ENCODE measurements around the gene MAOB.

MAOB gene

GRCh38 chrX:43756076-43756475 lies 126.2 kb downstream of the MAOB start:
- DNase-seq (no peak), ATAC-seq (replicated peaks) (no peak)
- Mint-ChIP-seq H3K27me3 (peaks cover 0 to 11% of the 10 kb centered on the region in 2 donors), H3K27ac (no peak overlapping the region), H3K4me1 (no peaks in the 10 kb centered on the region), H3K36me3 (no peaks in the 10 kb centered on the region), H3K4me3 (no peak overlapping the region), H3K9me3 (no peaks in the 10 kb centered on the region)

- Mint-ChIP-seq H3K27me3 (peaks cover 0 to 15% of the 10 kb centered on the region in 2 donors), H3K4me3 (no peak overlapping the region), H3K27ac (no peak overlapping the region), H3K4me1 (peaks cover 1 to 8% of the 10 kb centered on the region in 2 donors), H3K36me3 (no peaks in the 10 kb centered on the region), H3K9me3 (no peaks in the 10 kb centered on the region)
- DNase-seq: no peak
- ATAC-seq (replicated peaks): no peak
Measured at GRCh38 chrX:43753637-43754036, 128.6 kb downstream of the MAOB start.

GRCh38 chrX:43750248-43750676 lies 132.0 kb downstream of the MAOB start:
- no peak overlapping the region for H3K27ac Mint-ChIP-seq
- H3K36me3 Mint-ChIP-seq: no peaks in the 10 kb centered on the region
- peak; percentile 32 for DNase-seq
- peaks cover 1 to 8% of the 10 kb centered on the region in 2 donors for H3K4me1 Mint-ChIP-seq
- H3K4me3 Mint-ChIP-seq: no peak overlapping the region
- no peaks in the 10 kb centered on the region for H3K9me3 Mint-ChIP-seq
- peaks cover 0 to 12% of the 10 kb centered on the region in 2 donors for H3K27me3 Mint-ChIP-seq
- peak; percentile 88 to 93 for ATAC-seq (replicated peaks)

GRCh38 chrX:43747476-43747875 lies 134.8 kb downstream of the MAOB start:
- peaks cover 1 to 8% of the 10 kb centered on the region in 2 donors for H3K4me1 Mint-ChIP-seq
- H3K36me3 Mint-ChIP-seq: no peaks in the 10 kb centered on the region
- peaks cover 0 to 29% of the 10 kb centered on the region in 2 donors for H3K27me3 Mint-ChIP-seq
- no peak overlapping the region for H3K27ac Mint-ChIP-seq
- ATAC-seq (replicated peaks) (no peak), DNase-seq (no peak)
- H3K9me3 Mint-ChIP-seq: no peaks in the 10 kb centered on the region
- no peak overlapping the region for H3K4me3 Mint-ChIP-seq

- H3K36me3 Mint-ChIP-seq: no peaks in the 10 kb centered on the region
- DNase-seq: no peak
- H3K9me3 Mint-ChIP-seq: no peaks in the 10 kb centered on the region
- H3K27ac Mint-ChIP-seq: no peak overlapping the region
- H3K27me3 Mint-ChIP-seq: peaks cover 0 to 31% of the 10 kb centered on the region in 2 donors
- ATAC-seq (replicated peaks): no peak
- no peak overlapping the region for H3K4me3 Mint-ChIP-seq
- H3K4me1 Mint-ChIP-seq: peaks cover 1 to 8% of the 10 kb centered on the region in 2 donors
Measured at GRCh38 chrX:43745938-43746721, 136.1 kb downstream of the MAOB start.

GRCh38 chrX:43744284-43744683 lies 138.0 kb downstream of the MAOB start:
- Mint-ChIP-seq H3K27me3 (peaks cover 0 to 27% of the 10 kb centered on the region in 2 donors), H3K4me3 (no peak overlapping the region), H3K27ac (no peak overlapping the region), H3K36me3 (no peaks in the 10 kb centered on the region), H3K4me1 (no peaks in the 10 kb centered on the region), H3K9me3 (no peaks in the 10 kb centered on the region)
- DNase-seq: no peak
- ATAC-seq (replicated peaks): no peak

- Mint-ChIP-seq H3K36me3 (no peaks in the 10 kb centered on the region), H3K4me3 (no peak overlapping the region), H3K4me1 (no peaks in the 10 kb centered on the region), H3K9me3 (no peaks in the 10 kb centered on the region), H3K27ac (no peak overlapping the region), H3K27me3 (peaks cover 0 to 27% of the 10 kb centered on the region in 2 donors)
- DNase-seq (no peak), ATAC-seq (replicated peaks) (no peak)
Measured at GRCh38 chrX:43743100-43743822, 139.0 kb downstream of the MAOB start.

GRCh38 chrX:43741843-43742573 lies 140.2 kb downstream of the MAOB start:
- H3K36me3 Mint-ChIP-seq: no peaks in the 10 kb centered on the region
- no peaks in the 10 kb centered on the region for H3K9me3 Mint-ChIP-seq
- no peak overlapping the region for H3K27ac Mint-ChIP-seq
- H3K4me1 Mint-ChIP-seq: no peaks in the 10 kb centered on the region
- DNase-seq (no peak), ATAC-seq (replicated peaks) (no peak)
- H3K27me3 Mint-ChIP-seq: peaks cover 0 to 27% of the 10 kb centered on the region in 2 donors
- no peak overlapping the region for H3K4me3 Mint-ChIP-seq

- ATAC-seq (replicated peaks) (no peak), DNase-seq (no peak)
- Mint-ChIP-seq H3K4me1 (no peaks in the 10 kb centered on the region), H3K4me3 (no peak overlapping the region), H3K27ac (no peak overlapping the region), H3K9me3 (no peaks in the 10 kb centered on the region), H3K27me3 (peaks cover 0 to 5% of the 10 kb centered on the region in 2 donors), H3K36me3 (no peaks in the 10 kb centered on the region)
Measured at GRCh38 chrX:43735957-43736356, 146.3 kb downstream of the MAOB start.

GRCh38 chrX:43735534-43735933 lies 146.7 kb downstream of the MAOB start:
- no peaks in the 10 kb centered on the region for H3K9me3 Mint-ChIP-seq
- H3K4me1 Mint-ChIP-seq: no peaks in the 10 kb centered on the region
- ATAC-seq (replicated peaks): no peak
- no peak overlapping the region for H3K27ac Mint-ChIP-seq
- no peak for DNase-seq
- peaks cover 0 to 9% of the 10 kb centered on the region in 2 donors for H3K27me3 Mint-ChIP-seq
- H3K4me3 Mint-ChIP-seq: no peak overlapping the region
- no peaks in the 10 kb centered on the region for H3K36me3 Mint-ChIP-seq

GRCh38 chrX:43734444-43734843 lies 147.8 kb downstream of the MAOB start:
- H3K36me3 Mint-ChIP-seq: no peaks in the 10 kb centered on the region
- ATAC-seq (replicated peaks): no peak
- no peak for DNase-seq
- peaks cover 0 to 9% of the 10 kb centered on the region in 2 donors for H3K27me3 Mint-ChIP-seq
- H3K9me3 Mint-ChIP-seq: no peaks in the 10 kb centered on the region
- H3K27ac Mint-ChIP-seq: no peak overlapping the region
- no peaks in the 10 kb centered on the region for H3K4me1 Mint-ChIP-seq
- no peak overlapping the region for H3K4me3 Mint-ChIP-seq

GRCh38 chrX:43733699-43734098 lies 148.6 kb downstream of the MAOB start:
- DNase-seq (no peak), ATAC-seq (replicated peaks) (no peak)
- Mint-ChIP-seq H3K36me3 (no peaks in the 10 kb centered on the region), H3K4me1 (no peaks in the 10 kb centered on the region), H3K4me3 (no peak overlapping the region), H3K27me3 (peaks cover 0 to 13% of the 10 kb centered on the region in 2 donors), H3K9me3 (no peaks in the 10 kb centered on the region), H3K27ac (no peak overlapping the region)

- DNase-seq (no peak), ATAC-seq (replicated peaks) (no peak)
- no peaks in the 10 kb centered on the region for H3K36me3 Mint-ChIP-seq
- no peaks in the 10 kb centered on the region for H3K4me1 Mint-ChIP-seq
- no peaks in the 10 kb centered on the region for H3K9me3 Mint-ChIP-seq
- no peak overlapping the region for H3K27ac Mint-ChIP-seq
- H3K27me3 Mint-ChIP-seq: peaks cover 5 to 21% of the 10 kb centered on the region in 2 donors
- no peak overlapping the region for H3K4me3 Mint-ChIP-seq
Measured at GRCh38 chrX:43731086-43731485, 151.2 kb downstream of the MAOB start.

- Mint-ChIP-seq H3K9me3 (peaks cover 0 to 4% of the 10 kb centered on the region in 2 donors), H3K4me1 (no peaks in the 10 kb centered on the region), H3K27me3 (peaks cover 12 to 18% of the 10 kb centered on the region in 2 donors), H3K36me3 (no peaks in the 10 kb centered on the region), H3K4me3 (no peak overlapping the region), H3K27ac (no peak overlapping the region)
- DNase-seq (no peak), ATAC-seq (replicated peaks) (no peak)
Measured at GRCh38 chrX:43728966-43729365, 153.3 kb downstream of the MAOB start.

All from stimulated activated naive B cell treated with anti-CD40 and anti-IgM and Interleukin-4, amounts not matched to agents 10 μg/mL and 1 μg/mL and 100 μg/mL, for 72 hours (primary cell).